GM12878 (cell line): ENCODE results near the gene ABCC4. TPM values are rescaled to one million over a fixed set of nuclear protein-coding genes. Genes with fewer than 3 reads are reported as not detected.

Source experiments
- ATAC-seq: fragments of 200-7000 bp; cut with Tn5 transposase; 3 replicates; pipeline ENCODE4 v1.9.1; 2020; ENCODE audit warnings: mild to moderate bottlenecking, moderate library complexity
- BruUV-seq: library from RNA; stranded (reverse); fragments of 400-500 nt; replicated peaks from 2 replicates; lab custom pipeline; 2021; lab: Mats Ljungman, UMichigan
- CTCF ChIA-PET: fragments of 300-600 bp; sonication (Branson Sonifier 250); formaldehyde crosslinking; extraction: SDS; loops from one replicate; lab custom pipeline; 2021; ENCODE audit warnings: inconsistent platforms; lab: Yijun Ruan, JAX
- POLR2A ChIA-PET: fragments of 350-600 bp; formaldehyde crosslinking; extraction: SDS; loops from one replicate; lab custom pipeline; 2021; ENCODE audit warnings: inconsistent platforms; lab: Charles Lee
- RAD21 ChIA-PET: fragments of 300-600 bp; sonication (Branson Sonifier 250); formaldehyde crosslinking; loops from one replicate; lab custom pipeline; 2023; ENCODE audit warnings: antibody characterized with exemption; ENCODE audit not compliant: unreplicated experiment; lab: Charles Lee
- SMC1A ChIA-PET: fragments of 300-600 bp; sonication (Branson Sonifier 250); formaldehyde crosslinking; loops from one replicate; lab custom pipeline; 2023; ENCODE audit not compliant: unreplicated experiment, uncharacterized antibody; lab: Charles Lee
- DNase-seq: peaks from one replicate; pipeline ENCODE4 v3.0.0-alpha.2; 2011; ENCODE audit warnings: low read depth, low spot score
- FAIRE-seq: peaks from 3 replicates; lab custom pipeline; 2011; peaks lifted over from hg19 to GRCh38; lab: Jason Lieb, UNC
- H2AFZ ChIP-seq: 2 replicates; pipeline ENCODE4 v1.6.0; 2011; ENCODE audit warnings: low read depth, low read length, control low read depth; ENCODE audit not compliant: control insufficient read depth
- H3K27ac ChIP-seq: 2 replicates; pipeline ENCODE4 v1.5.1; 2011; ENCODE audit warnings: control low read depth; ENCODE audit not compliant: control insufficient read depth, insufficient read depth
- H3K27me3 ChIP-seq, 2 experiments: replicated peaks in 1 of 2; 2 replicates each; pipeline versions ENCODE4 v1.6.0 to v1.6.1; 2011; ENCODE audit warnings: low read length in 1 of 2; ENCODE audit not compliant: control insufficient read depth in 2 of 2, insufficient read depth in 2 of 2
- H3K36me3 ChIP-seq, 2 experiments: 2 replicates each; pipeline ENCODE4 v1.5.1; 2011; ENCODE audit warnings: low read length in 1 of 2; ENCODE audit not compliant: control insufficient read depth in 2 of 2, insufficient read depth in 2 of 2
- H3K4me1 ChIP-seq: 2 replicates; pipeline ENCODE4 v1.6.1; 2011; ENCODE audit warnings: mild to moderate bottlenecking, low read length, moderate library complexity, mixed read lengths; ENCODE audit not compliant: control insufficient read depth, insufficient read depth
- H3K4me2 ChIP-seq: 2 replicates; pipeline ENCODE4 v1.6.0; 2011; ENCODE audit warnings: control low read depth; ENCODE audit not compliant: control insufficient read depth, insufficient read depth
- H3K4me3 ChIP-seq: fragments of 200-600 bp; sonication (generic); 2 replicates; pipeline ENCODE4 v1.5.1; 2016
- H3K79me2 ChIP-seq: 2 replicates; pipeline ENCODE4 v1.6.0; 2011; ENCODE audit warnings: low read length; ENCODE audit not compliant: control insufficient read depth, insufficient read depth
- H3K9ac ChIP-seq: 2 replicates; pipeline ENCODE4 v1.8.0; 2011; ENCODE audit warnings: low read length, control low read depth, mixed read lengths; ENCODE audit not compliant: control insufficient read depth, insufficient read depth
- H3K9me3 ChIP-seq: replicated peaks from 3 replicates; pipeline ENCODE4 v1.5.1; 2011; ENCODE audit warnings: mild to moderate bottlenecking, low read length; ENCODE audit not compliant: control insufficient read depth, insufficient read depth
- H4K20me1 ChIP-seq: 2 replicates; pipeline ENCODE4 v1.6.0; 2011; ENCODE audit not compliant: control insufficient read depth, insufficient read depth
- ASH2L ChIP-seq: fragments of 300-600, 200-600 bp; sonication (generic); IDR thresholded peaks from 2 replicates; pipeline ENCODE4 v1.6.1; 2017; ENCODE audit warnings: low read depth, mild to moderate bottlenecking, borderline replicate concordance
- BMI1 ChIP-seq: fragments of 450-650 bp; IDR thresholded peaks from 2 replicates; pipeline ENCODE4 v1.6.1; 2016; ENCODE audit warnings: mild to moderate bottlenecking, moderate library complexity, borderline replicate concordance
- HDAC2 ChIP-seq: fragments of 200-600 bp; sonication (generic); IDR thresholded peaks from 2 replicates; pipeline ENCODE4 v1.6.1; 2017
- IRF4 ChIP-seq: IDR thresholded peaks from 2 replicates; pipeline ENCODE4 v1.6.1; 2011; ENCODE audit warnings: low read depth, low read length
- MYB ChIP-seq: fragments of 150-350 bp; IDR thresholded peaks from 2 replicates; pipeline ENCODE4 v1.6.1; 2014; ENCODE audit warnings: mild to moderate bottlenecking, low read depth, low read length, borderline replicate concordance
- NR2C2 ChIP-seq: IDR thresholded peaks from 2 replicates; pipeline ENCODE4 v1.6.1; 2011; ENCODE audit warnings: borderline replicate concordance, low read depth; ENCODE audit not compliant: control insufficient read depth, insufficient read length
- POLR2A ChIP-seq: IDR thresholded peaks from 2 replicates; pipeline ENCODE4 v1.6.1; 2011; ENCODE audit warnings: low read depth, mild to moderate bottlenecking, low read length
- SMAD1 ChIP-seq: fragments of 450-650 bp; IDR thresholded peaks from 2 replicates; pipeline ENCODE4 v1.6.1; 2018; ENCODE audit warnings: mild to moderate bottlenecking, low read depth; ENCODE audit not compliant: partially characterized antibody
- TCF7 ChIP-seq: IDR thresholded peaks from 2 replicates; pipeline ENCODE4 v1.6.1; 2014; ENCODE audit warnings: antibody characterized with exemption, borderline replicate concordance
- WGBS: methylation state at CpG from one replicate; pipeline ENCODE4 v1.1.6; 2016; ENCODE audit warnings: low lambda C conversion rate; ENCODE audit not compliant: insufficient replicate concordance, insufficient coverage; ENCODE audit errors: missing lambda C conversion rate; 5-methylcytosine and 5-hydroxymethylcytosine counted together
- in situ Hi-C: fragments of 300-500 bp; cut with MboI; formaldehyde crosslinking; loops from 9 replicates; pipeline ENCODE4 v1.14.3; 2018; ENCODE audit warnings: mixed read lengths
- intact Hi-C: fragments of 100-400 bp; cut with micrococcal nuclease; formaldehyde crosslinking; loops from one replicate; pipeline ENCODE4 v1.14.2; 2022; ENCODE audit not compliant: unreplicated experiment
- polyA plus RNA-seq, 11 experiments: library from polyadenylated mRNA; depleted of rRNA in 4 of 11; unstranded in 6 of 11; stranded (reverse) in 5 of 11; fragments of >200 nt; fragmentation: Nextera tagmentation in 4 of 11; fragmentation: Illumina TruSeq in 1 of 11; extraction: Ambion mirVana in 4 of 11; extraction: Trizol in 1 of 11; gene quantifications; 1 replicate in 1 of 11; 2 replicates in 10 of 11; pipeline versions ENCODE4 v1.2.1 to v1.2.3, GENCODE V29; 2011 to 2016; ENCODE audit warnings: inconsistent platforms in 2 of 11, missing spikeins in 2 of 11, low read depth in 1 of 11
- total RNA-seq, 4 experiments: library from RNA; depleted of rRNA in 3 of 4; stranded (reverse); fragments of >200 nt in 3 of 4; fragmentation: Illumina TruSeq in 1 of 4; extraction: Trizol in 1 of 4; gene quantifications; 2 replicates each; pipeline versions ENCODE4 v1.2.1 to v1.2.3, GENCODE V29; 2013 to 2021
- TF ChIP-seq, protein P1 (sequence below): IDR thresholded peaks from 2 replicates; pipeline ENCODE4 v1.6.1; 2011; ENCODE audit warnings: low read depth, mild to moderate bottlenecking, low read length, moderate library complexity, borderline replicate concordance; ENCODE audit errors: extremely low read depth
- TF ChIP-seq, protein P2 (sequence below): fragments of 450-650 bp; IDR thresholded peaks from 2 replicates; pipeline ENCODE4 v1.6.1; 2017; ENCODE audit warnings: antibody characterized with exemption, mild to moderate bottlenecking, moderate library complexity
- TF ChIP-seq, protein P3 (sequence below): fragments of 450-650 bp; formaldehyde crosslinking; IDR thresholded peaks from 2 replicates; pipeline ENCODE4 v1.5.0; 2022; ENCODE audit warnings: mild to moderate bottlenecking, missing genetic modification characterization
- TF ChIP-seq, protein P4 (sequence below): fragments of 450-650 bp; IDR thresholded peaks from 2 replicates; pipeline ENCODE4 v1.6.1; 2014; ENCODE audit warnings: mild to moderate bottlenecking
- TF ChIP-seq, protein P5 (sequence below): IDR thresholded peaks from 2 replicates; pipeline ENCODE4 v1.6.1; 2011; ENCODE audit warnings: mild to moderate bottlenecking, low read depth, low read length, moderate library complexity; ENCODE audit not compliant: insufficient replicate concordance

Gene ABCC4
- total and polyA plus RNA-seq, 10 of the 15 experiments (the other 5 are each of a cell fraction or from before 2014, with no cell fraction given): 7.2 to 44.4 (median 24.1) TPM

DNA sequence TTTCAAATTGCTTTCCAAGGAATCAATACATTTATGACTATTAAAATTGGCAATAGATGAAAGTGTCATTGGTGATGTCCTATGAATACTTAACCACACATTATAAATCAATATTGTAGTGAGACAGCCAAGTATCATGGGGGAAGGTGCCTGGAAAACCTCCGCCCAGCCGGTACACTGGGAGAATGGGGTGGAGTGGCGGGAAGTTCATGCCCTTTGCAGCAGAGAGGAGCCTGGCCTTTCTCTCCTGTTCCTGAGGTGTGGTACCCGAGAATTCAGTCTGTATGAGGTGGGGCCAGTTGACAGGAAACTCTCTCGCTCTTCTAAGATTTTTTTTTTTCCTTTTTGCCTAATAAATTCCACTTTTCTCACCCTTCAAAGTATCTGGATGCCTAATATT is 25.4 kb upstream of the ABCC4 start (continued):
- TF ChIP-seq, protein P1, sequence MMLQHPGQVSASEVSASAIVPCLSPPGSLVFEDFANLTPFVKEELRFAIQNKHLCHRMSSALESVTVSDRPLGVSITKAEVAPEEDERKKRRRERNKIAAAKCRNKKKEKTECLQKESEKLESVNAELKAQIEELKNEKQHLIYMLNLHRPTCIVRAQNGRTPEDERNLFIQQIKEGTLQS: no peak

DNA sequence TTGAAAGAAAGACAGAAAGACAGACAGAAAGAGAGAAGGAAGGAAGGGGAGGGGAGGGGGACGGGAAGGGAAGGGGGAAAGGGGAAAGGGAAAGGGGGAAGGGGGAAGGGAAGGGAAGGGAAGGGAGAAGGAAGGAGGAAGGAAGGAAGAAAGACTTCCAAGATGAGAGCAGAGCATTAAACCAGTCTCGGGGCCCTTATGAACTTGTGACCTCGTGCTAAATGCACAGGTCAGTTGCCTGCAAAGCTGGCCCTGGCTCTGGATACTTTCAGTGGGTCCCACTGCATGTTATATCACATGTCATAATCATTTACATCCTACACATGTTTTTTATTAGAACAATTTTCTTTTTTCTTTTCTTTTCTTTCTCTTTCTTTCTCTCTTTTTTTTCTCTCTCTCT is 24.2 kb upstream of the ABCC4 start:
- no TSS peak for BruUV-seq
- Histone ChIP-seq H2AFZ (no peak overlapping the region), H3K27ac (no peak overlapping the region), H3K27me3 (no peaks in the 10 kb centered on the region), H3K4me3 (no peak overlapping the region), H3K9ac (no peak overlapping the region), H4K20me1 (no peaks in the 10 kb centered on the region), H3K9me3 (no peaks in the 10 kb centered on the region), H3K79me2 (no peaks in the 10 kb centered on the region), H3K4me1 (no peaks in the 10 kb centered on the region), H3K4me2 (no peak overlapping the region), H3K36me3 (no peaks in the 10 kb centered on the region)
- RAD21 ChIA-PET: no interaction called here
- POLR2A ChIA-PET: interaction anchor here (0.6 kb wide), 1 partner anchor 38 kb away, joined by 3 read pairs; no protein-coding TSS in a partner anchor
- no peak for ATAC-seq
- SMC1A ChIA-PET: interaction anchor here (1.0 kb wide), 1 partner anchor 78 kb away, joined by 3 read pairs; no protein-coding TSS in a partner anchor
- WGBS: 36% methylated on average over 2 of the region's 3 CpGs
- intact Hi-C loops (no loop called here), in situ Hi-C loops (no loop called here)
- FAIRE-seq: no peak
- DNase-seq: no peak
- CTCF ChIA-PET: interaction anchor here (1.1 kb wide), 1 partner anchor 28 kb away, joined by 3 read pairs; no protein-coding TSS in a partner anchor
- TF ChIP-seq BMI1 (no peak), POLR2A (no peak), SMAD1 (no peak), NR2C2 (no peak), HDAC2 (no peak), MYB (no peak), TCF7 (no peak), ASH2L (no peak), IRF4 (no peak)
- TF ChIP-seq, protein P2, sequence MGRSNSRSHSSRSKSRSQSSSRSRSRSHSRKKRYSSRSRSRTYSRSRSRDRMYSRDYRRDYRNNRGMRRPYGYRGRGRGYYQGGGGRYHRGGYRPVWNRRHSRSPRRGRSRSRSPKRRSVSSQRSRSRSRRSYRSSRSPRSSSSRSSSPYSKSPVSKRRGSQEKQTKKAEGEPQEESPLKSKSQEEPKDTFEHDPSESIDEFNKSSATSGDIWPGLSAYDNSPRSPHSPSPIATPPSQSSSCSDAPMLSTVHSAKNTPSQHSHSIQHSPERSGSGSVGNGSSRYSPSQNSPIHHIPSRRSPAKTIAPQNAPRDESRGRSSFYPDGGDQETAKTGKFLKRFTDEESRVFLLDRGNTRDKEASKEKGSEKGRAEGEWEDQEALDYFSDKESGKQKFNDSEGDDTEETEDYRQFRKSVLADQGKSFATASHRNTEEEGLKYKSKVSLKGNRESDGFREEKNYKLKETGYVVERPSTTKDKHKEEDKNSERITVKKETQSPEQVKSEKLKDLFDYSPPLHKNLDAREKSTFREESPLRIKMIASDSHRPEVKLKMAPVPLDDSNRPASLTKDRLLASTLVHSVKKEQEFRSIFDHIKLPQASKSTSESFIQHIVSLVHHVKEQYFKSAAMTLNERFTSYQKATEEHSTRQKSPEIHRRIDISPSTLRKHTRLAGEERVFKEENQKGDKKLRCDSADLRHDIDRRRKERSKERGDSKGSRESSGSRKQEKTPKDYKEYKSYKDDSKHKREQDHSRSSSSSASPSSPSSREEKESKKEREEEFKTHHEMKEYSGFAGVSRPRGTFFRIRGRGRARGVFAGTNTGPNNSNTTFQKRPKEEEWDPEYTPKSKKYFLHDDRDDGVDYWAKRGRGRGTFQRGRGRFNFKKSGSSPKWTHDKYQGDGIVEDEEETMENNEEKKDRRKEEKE: no peak
- TF ChIP-seq, protein P3, sequence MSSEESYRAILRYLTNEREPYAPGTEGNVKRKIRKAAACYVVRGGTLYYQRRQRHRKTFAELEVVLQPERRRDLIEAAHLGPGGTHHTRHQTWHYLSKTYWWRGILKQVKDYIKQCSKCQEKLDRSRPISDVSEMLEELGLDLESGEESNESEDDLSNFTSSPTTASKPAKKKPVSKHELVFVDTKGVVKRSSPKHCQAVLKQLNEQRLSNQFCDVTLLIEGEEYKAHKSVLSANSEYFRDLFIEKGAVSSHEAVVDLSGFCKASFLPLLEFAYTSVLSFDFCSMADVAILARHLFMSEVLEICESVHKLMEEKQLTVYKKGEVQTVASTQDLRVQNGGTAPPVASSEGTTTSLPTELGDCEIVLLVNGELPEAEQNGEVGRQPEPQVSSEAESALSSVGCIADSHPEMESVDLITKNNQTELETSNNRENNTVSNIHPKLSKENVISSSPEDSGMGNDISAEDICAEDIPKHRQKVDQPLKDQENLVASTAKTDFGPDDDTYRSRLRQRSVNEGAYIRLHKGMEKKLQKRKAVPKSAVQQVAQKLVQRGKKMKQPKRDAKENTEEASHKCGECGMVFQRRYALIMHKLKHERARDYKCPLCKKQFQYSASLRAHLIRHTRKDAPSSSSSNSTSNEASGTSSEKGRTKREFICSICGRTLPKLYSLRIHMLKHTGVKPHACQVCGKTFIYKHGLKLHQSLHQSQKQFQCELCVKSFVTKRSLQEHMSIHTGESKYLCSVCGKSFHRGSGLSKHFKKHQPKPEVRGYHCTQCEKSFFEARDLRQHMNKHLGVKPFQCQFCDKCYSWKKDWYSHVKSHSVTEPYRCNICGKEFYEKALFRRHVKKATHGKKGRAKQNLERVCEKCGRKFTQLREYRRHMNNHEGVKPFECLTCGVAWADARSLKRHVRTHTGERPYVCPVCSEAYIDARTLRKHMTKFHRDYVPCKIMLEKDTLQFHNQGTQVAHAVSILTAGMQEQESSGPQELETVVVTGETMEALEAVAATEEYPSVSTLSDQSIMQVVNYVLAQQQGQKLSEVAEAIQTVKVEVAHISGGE (CRISPR knock-in tag): no peak
- TF ChIP-seq, protein P4, sequence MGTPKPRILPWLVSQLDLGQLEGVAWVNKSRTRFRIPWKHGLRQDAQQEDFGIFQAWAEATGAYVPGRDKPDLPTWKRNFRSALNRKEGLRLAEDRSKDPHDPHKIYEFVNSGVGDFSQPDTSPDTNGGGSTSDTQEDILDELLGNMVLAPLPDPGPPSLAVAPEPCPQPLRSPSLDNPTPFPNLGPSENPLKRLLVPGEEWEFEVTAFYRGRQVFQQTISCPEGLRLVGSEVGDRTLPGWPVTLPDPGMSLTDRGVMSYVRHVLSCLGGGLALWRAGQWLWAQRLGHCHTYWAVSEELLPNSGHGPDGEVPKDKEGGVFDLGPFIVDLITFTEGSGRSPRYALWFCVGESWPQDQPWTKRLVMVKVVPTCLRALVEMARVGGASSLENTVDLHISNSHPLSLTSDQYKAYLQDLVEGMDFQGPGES: no peak
- TF ChIP-seq, protein P5, sequence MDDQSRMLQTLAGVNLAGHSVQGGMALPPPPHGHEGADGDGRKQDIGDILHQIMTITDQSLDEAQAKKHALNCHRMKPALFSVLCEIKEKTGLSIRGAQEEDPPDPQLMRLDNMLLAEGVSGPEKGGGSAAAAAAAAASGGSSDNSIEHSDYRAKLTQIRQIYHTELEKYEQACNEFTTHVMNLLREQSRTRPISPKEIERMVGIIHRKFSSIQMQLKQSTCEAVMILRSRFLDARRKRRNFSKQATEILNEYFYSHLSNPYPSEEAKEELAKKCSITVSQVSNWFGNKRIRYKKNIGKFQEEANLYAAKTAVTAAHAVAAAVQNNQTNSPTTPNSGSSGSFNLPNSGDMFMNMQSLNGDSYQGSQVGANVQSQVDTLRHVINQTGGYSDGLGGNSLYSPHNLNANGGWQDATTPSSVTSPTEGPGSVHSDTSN: no peak
